DND-41 (cell line): ENCODE measurements around the gene CCDC92.
"Not testable (repeated sequence)": the region's sequence is repeated elsewhere in the genome, so short reads cannot be mapped to it uniquely, and the experiment has no call there.

ENCODE experiments used
- ATAC-seq: fragments of 200-7000 bp; cut with Tn5 transposase; 3 replicates; pipeline ENCODE4 v1.9.1; 2021; ENCODE audit warnings: low read depth; ENCODE audit not compliant: insufficient read depth
- DNase-seq: peaks from one replicate; pipeline ENCODE4 v3.0.0-alpha.2; 2020
- H2AFZ ChIP-seq: 2 replicates; pipeline ENCODE4 v1.6.0; 2012; ENCODE audit warnings: low read depth, low read length
- H3K27ac ChIP-seq: 2 replicates; pipeline ENCODE4 v1.5.1; 2012; ENCODE audit warnings: low read length, inconsistent platforms
- H3K27me3 ChIP-seq: fragments of 200-600 bp; sonication (generic); 2 replicates; pipeline ENCODE4 v1.6.0; 2012; ENCODE audit warnings: low read length, mild to moderate bottlenecking, inconsistent platforms; ENCODE audit not compliant: insufficient read depth, poor library complexity
- H3K36me3 ChIP-seq: 2 replicates; pipeline ENCODE4 v1.5.1; 2012; ENCODE audit warnings: low read length, inconsistent platforms; ENCODE audit not compliant: insufficient read depth
- H3K4me1 ChIP-seq: 2 replicates; pipeline ENCODE4 v1.5.1; 2012; ENCODE audit warnings: mild to moderate bottlenecking, low read length; ENCODE audit not compliant: insufficient read depth
- H3K4me2 ChIP-seq: 2 replicates; pipeline ENCODE4 v1.6.0; 2012; ENCODE audit warnings: mild to moderate bottlenecking, moderate library complexity, low read length, inconsistent platforms; ENCODE audit not compliant: insufficient read depth
- H3K4me3 ChIP-seq, 2 experiments: fragments of 200-600 bp in 1 of 2; shearing (Covaris generic) in 1 of 2; 2 replicates each; pipeline ENCODE4 v1.5.1; 2012 to 2016; ENCODE audit warnings: inconsistent platforms in 2 of 2, low read length in 2 of 2, mild to moderate bottlenecking in 2 of 2, low read depth in 1 of 2, moderate library complexity in 1 of 2
- H3K79me2 ChIP-seq: 2 replicates; pipeline ENCODE4 v1.6.0; 2012; ENCODE audit warnings: low read length, inconsistent platforms; ENCODE audit not compliant: insufficient read depth
- H3K9ac ChIP-seq: 2 replicates; pipeline ENCODE4 v1.6.0; 2012; ENCODE audit warnings: low read depth, mild to moderate bottlenecking, inconsistent platforms, low read length, moderate library complexity
- H3K9me3 ChIP-seq: 2 replicates; pipeline ENCODE4 v1.5.1; 2012; ENCODE audit warnings: low read length, moderate library complexity, mild to moderate bottlenecking, inconsistent platforms; ENCODE audit not compliant: insufficient read depth, severe bottlenecking
- H4K20me1 ChIP-seq: 2 replicates; pipeline ENCODE4 v1.6.0; 2012; ENCODE audit warnings: low read length; ENCODE audit not compliant: insufficient read depth
- CTCF ChIP-seq: IDR thresholded peaks from 2 replicates; pipeline ENCODE4 v1.5.1; 2012; ENCODE audit warnings: borderline replicate concordance, low read length, moderate library complexity, mild to moderate bottlenecking; ENCODE audit not compliant: poor library complexity, severe bottlenecking; ENCODE audit errors: extremely low read depth
- EZH2 ChIP-seq: IDR thresholded peaks from 3 replicates; pipeline ENCODE4 v1.6.1; 2012; ENCODE audit warnings: borderline replicate concordance, low read depth, mild to moderate bottlenecking, moderate library complexity, low read length, inconsistent platforms; ENCODE audit not compliant: severe bottlenecking

Gene CCDC92

GRCh38 chr12:123949770-123950165, 22.9 kb downstream of the CCDC92 start:
- Histone ChIP-seq H3K79me2 (no peaks in the 10 kb centered on the region), H3K4me2 (no peak overlapping the region), H2AFZ (no peak overlapping the region), H3K36me3 (no peaks in the 10 kb centered on the region), H3K27me3 (no peaks in the 10 kb centered on the region), H3K9ac (no peak overlapping the region), H3K4me3 (no peak overlapping the region), H3K9me3 (no peaks in the 10 kb centered on the region), H4K20me1 (no peaks in the 10 kb centered on the region), H3K4me1 (no peaks in the 10 kb centered on the region), H3K27ac (no peak overlapping the region)
- no peak for ATAC-seq
- no peak for DNase-seq
- TF ChIP-seq CTCF (no peak), EZH2 (no peak)

- Histone ChIP-seq H3K4me1 (no peaks in the 10 kb centered on the region), H3K9ac (no peak overlapping the region), H3K9me3 (no peaks in the 10 kb centered on the region), H3K4me3 (no peak overlapping the region), H2AFZ (no peak overlapping the region), H4K20me1 (no peaks in the 10 kb centered on the region), H3K27me3 (no peaks in the 10 kb centered on the region), H3K79me2 (no peaks in the 10 kb centered on the region), H3K4me2 (no peak overlapping the region), H3K36me3 (no peaks in the 10 kb centered on the region), H3K27ac (no peak overlapping the region)
- DNase-seq (no peak), ATAC-seq (no peak)
- TF ChIP-seq CTCF (no peak), EZH2 (no peak)
These were observed 23.5 kb downstream of the CCDC92 start for GRCh38 chr12:123948796-123949769.

GRCh38 chr12:123948401-123948795, 24.2 kb downstream of the CCDC92 start:
- no peaks in the 10 kb centered on the region for H3K27me3 ChIP-seq
- H3K4me3 ChIP-seq, result no peak overlapping the region
- H2AFZ ChIP-seq, result no peak overlapping the region
- TF ChIP-seq CTCF (no peak), EZH2 (no peak)
- H3K9ac ChIP-seq, result no peak overlapping the region
- no peaks in the 10 kb centered on the region for H3K9me3 ChIP-seq
- H3K27ac ChIP-seq, result no peak overlapping the region
- DNase-seq (no peak), ATAC-seq (no peak)
- H3K79me2 ChIP-seq, result no peaks in the 10 kb centered on the region
- H3K4me2 ChIP-seq, result no peak overlapping the region
- no peaks in the 10 kb centered on the region for H4K20me1 ChIP-seq
- H3K36me3 ChIP-seq, result no peaks in the 10 kb centered on the region
- no peaks in the 10 kb centered on the region for H3K4me1 ChIP-seq

- not testable (repeated sequence) for H3K4me3 ChIP-seq, H3K4me2 ChIP-seq, H3K79me2 ChIP-seq, H3K27ac ChIP-seq, H3K36me3 ChIP-seq, H3K9me3 ChIP-seq, H3K9ac ChIP-seq, ATAC-seq, DNase-seq, H3K27me3 ChIP-seq, H3K4me1 ChIP-seq, H4K20me1 ChIP-seq, H2AFZ ChIP-seq
These were observed 25.1 kb downstream of the CCDC92 start for GRCh38 chr12:123947531-123947930.

GRCh38 chr12:123946516-123947505, 25.8 kb downstream of the CCDC92 start:
- H3K27me3 ChIP-seq, H3K36me3 ChIP-seq: not testable (repeated sequence)

More at GRCh38 chr12:123946516-123947505, 25.8 kb downstream of the CCDC92 start:
- H3K4me3 ChIP-seq, H2AFZ ChIP-seq, H3K79me2 ChIP-seq, DNase-seq, H3K4me1 ChIP-seq, H4K20me1 ChIP-seq, ATAC-seq, H3K27ac ChIP-seq, H3K9me3 ChIP-seq, H3K9ac ChIP-seq, H3K4me2 ChIP-seq: not testable (repeated sequence)
